MM.1S (cell line): ENCODE data around the gene DYNC2H1.

Source experiments
- EZH2 ChIP-seq: fragments of 300-600 bp; sonication (generic); optimal IDR thresholded peaks from 2 replicates; pipeline ENCODE3; 2017; ENCODE audit warnings: low read depth, mild to moderate bottlenecking, antibody characterized with exemption, low read length, mixed read lengths
- EZH2phosphoT487 ChIP-seq: fragments of 300-600 bp; sonication (generic); IDR thresholded peaks from 2 replicates; pipeline ENCODE4 v1.6.1; 2018; ENCODE audit warnings: antibody characterized with exemption, low read length
- TF ChIP-seq, protein P1 (sequence below): fragments of 300-600 bp; sonication (generic); IDR thresholded peaks from 2 replicates; pipeline ENCODE4 v1.5.1; 2016; ENCODE audit warnings: antibody characterized with exemption, low read length, mixed read lengths

GRCh38 chr11:103480421-103480820, 371.2 kb downstream of the DYNC2H1 start:
- TF ChIP-seq, protein P1, sequence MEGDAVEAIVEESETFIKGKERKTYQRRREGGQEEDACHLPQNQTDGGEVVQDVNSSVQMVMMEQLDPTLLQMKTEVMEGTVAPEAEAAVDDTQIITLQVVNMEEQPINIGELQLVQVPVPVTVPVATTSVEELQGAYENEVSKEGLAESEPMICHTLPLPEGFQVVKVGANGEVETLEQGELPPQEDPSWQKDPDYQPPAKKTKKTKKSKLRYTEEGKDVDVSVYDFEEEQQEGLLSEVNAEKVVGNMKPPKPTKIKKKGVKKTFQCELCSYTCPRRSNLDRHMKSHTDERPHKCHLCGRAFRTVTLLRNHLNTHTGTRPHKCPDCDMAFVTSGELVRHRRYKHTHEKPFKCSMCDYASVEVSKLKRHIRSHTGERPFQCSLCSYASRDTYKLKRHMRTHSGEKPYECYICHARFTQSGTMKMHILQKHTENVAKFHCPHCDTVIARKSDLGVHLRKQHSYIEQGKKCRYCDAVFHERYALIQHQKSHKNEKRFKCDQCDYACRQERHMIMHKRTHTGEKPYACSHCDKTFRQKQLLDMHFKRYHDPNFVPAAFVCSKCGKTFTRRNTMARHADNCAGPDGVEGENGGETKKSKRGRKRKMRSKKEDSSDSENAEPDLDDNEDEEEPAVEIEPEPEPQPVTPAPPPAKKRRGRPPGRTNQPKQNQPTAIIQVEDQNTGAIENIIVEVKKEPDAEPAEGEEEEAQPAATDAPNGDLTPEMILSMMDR, result no peak
- no peak for TF ChIP-seq EZH2
- no peak for TF ChIP-seq EZH2phosphoT487
